ENCODE results near the gene USP43. TPM values are rescaled to one million over a fixed set of nuclear protein-coding genes. Genes with fewer than 3 reads are reported as not detected.

Gene USP43
- total RNA-seq, 1 donor from 2014 or later = 0.22 TPM

GRCh38 chr17:9769036-9769695, 123.8 kb downstream of the USP43 start:
- peaks cover 1% of the 10 kb centered on the region for H3K4me1 Mint-ChIP-seq (ENCODE audit: low read depth, unreplicated experiment)
- no peak overlapping the region for H3K4me3 Mint-ChIP-seq (ENCODE audit: unreplicated experiment)
- no peak for TF ChIP-seq CTCF (IDR thresholded peaks at IDR 0.05; ENCODE audit: partially characterized antibody, unreplicated experiment)
- H3K36me3 Mint-ChIP-seq (ENCODE audit: unreplicated experiment) = no peaks in the 10 kb centered on the region
- DNase-seq = no peak
- no peaks in the 10 kb centered on the region for H3K9me3 Mint-ChIP-seq (ENCODE audit: unreplicated experiment)
- no peak overlapping the region for H3K27ac Mint-ChIP-seq (ENCODE audit: unreplicated experiment)
- peaks cover 6% of the 10 kb centered on the region for H3K27me3 Mint-ChIP-seq (ENCODE audit: unreplicated experiment)

GRCh38 chr17:9771465-9771864, 126.1 kb downstream of the USP43 start:
- no peaks in the 10 kb centered on the region for H3K4me1 Mint-ChIP-seq (ENCODE audit: low read depth, unreplicated experiment)
- no peaks in the 10 kb centered on the region for H3K9me3 Mint-ChIP-seq (ENCODE audit: unreplicated experiment)
- TF ChIP-seq CTCF (IDR thresholded peaks at IDR 0.05; ENCODE audit: partially characterized antibody, unreplicated experiment) = no peak
- H3K27me3 Mint-ChIP-seq (ENCODE audit: unreplicated experiment) = peaks cover 2% of the 10 kb centered on the region
- DNase-seq = no peak
- H3K27ac Mint-ChIP-seq (ENCODE audit: unreplicated experiment) = no peak overlapping the region
- no peak overlapping the region for H3K4me3 Mint-ChIP-seq (ENCODE audit: unreplicated experiment)
- no peaks in the 10 kb centered on the region for H3K36me3 Mint-ChIP-seq (ENCODE audit: unreplicated experiment)

GRCh38 chr17:9772658-9773057, 127.3 kb downstream of the USP43 start:
- DNase-seq = no peak
- Mint-ChIP-seq H3K27me3 (ENCODE audit: unreplicated experiment) (peaks cover 2% of the 10 kb centered on the region), H3K36me3 (ENCODE audit: unreplicated experiment) (no peaks in the 10 kb centered on the region), H3K4me3 (ENCODE audit: unreplicated experiment) (no peak overlapping the region), H3K9me3 (ENCODE audit: unreplicated experiment) (no peaks in the 10 kb centered on the region), H3K27ac (ENCODE audit: unreplicated experiment) (no peak overlapping the region), H3K4me1 (ENCODE audit: low read depth, unreplicated experiment) (no peaks in the 10 kb centered on the region)
- TF ChIP-seq CTCF (IDR thresholded peaks at IDR 0.05; ENCODE audit: partially characterized antibody, unreplicated experiment) = no peak

- H3K27ac Mint-ChIP-seq (ENCODE audit: unreplicated experiment) = no peak overlapping the region
- no peak for DNase-seq
- no peak for TF ChIP-seq CTCF (IDR thresholded peaks at IDR 0.05; ENCODE audit: partially characterized antibody, unreplicated experiment)
- H3K4me3 Mint-ChIP-seq (ENCODE audit: unreplicated experiment) = no peak overlapping the region
- no peaks in the 10 kb centered on the region for H3K4me1 Mint-ChIP-seq (ENCODE audit: low read depth, unreplicated experiment)
- no peaks in the 10 kb centered on the region for H3K9me3 Mint-ChIP-seq (ENCODE audit: unreplicated experiment)
- peaks cover 2% of the 10 kb centered on the region for H3K27me3 Mint-ChIP-seq (ENCODE audit: unreplicated experiment)
- H3K36me3 Mint-ChIP-seq (ENCODE audit: unreplicated experiment) = no peaks in the 10 kb centered on the region
Observed at GRCh38 chr17:9776911-9777310, 131.6 kb downstream of the USP43 start.

Other genes with a start within 250 kb of the USP43 start
- 61.0 TPM for gene STX8, start 69.7 kb upstream of the USP43 start, total RNA-seq (ENCODE audit: unreplicated experiment)
- gene CFAP52, start 68.9 kb upstream of the USP43 start, total RNA-seq (ENCODE audit: unreplicated experiment) = not detected
- gene DHRS7C, start 146.1 kb downstream of the USP43 start, total RNA-seq (ENCODE audit: unreplicated experiment) = not detected
- gene GSG1L2, start 176.6 kb downstream of the USP43 start, total RNA-seq (ENCODE audit: unreplicated experiment) = not detected
- not detected for gene GLP2R, start 180.4 kb downstream of the USP43 start, total RNA-seq (ENCODE audit: unreplicated experiment)